VCaP (cell line): ENCODE data around the gene XPR1.

Experiments
- H3K27ac ChIP-seq: fragments of 450-650 bp; 2 replicates; pipeline ENCODE4 v1.5.1; 2017
- CTCF ChIP-seq: fragments of 450-650 bp; conservative IDR thresholded peaks from 2 replicates; pipeline ENCODE4 v1.5.1; 2017; ENCODE audit warnings: mild to moderate bottlenecking, moderate library complexity

Gene XPR1

DNA sequence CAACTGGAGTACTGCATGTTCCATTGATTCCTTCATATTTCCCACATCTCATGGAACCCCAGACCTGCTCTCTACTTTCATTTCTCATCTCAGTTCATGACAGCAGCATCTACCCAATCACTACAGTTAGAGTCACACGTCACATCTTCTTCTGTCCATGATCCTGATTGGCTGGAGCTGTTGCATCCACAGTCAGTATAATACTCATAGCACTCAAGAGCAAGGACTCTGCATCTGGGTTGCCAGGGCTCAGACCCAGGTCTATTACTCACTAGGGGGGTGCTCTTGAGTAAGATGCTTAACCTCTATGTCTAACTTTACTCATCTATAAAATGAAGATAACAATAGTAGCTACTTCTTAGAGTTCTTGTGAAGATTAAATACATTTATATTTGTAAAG lies 4.4 kb upstream of the XPR1 start:
- no peak overlapping the region for H3K27ac ChIP-seq
- TF ChIP-seq CTCF, result no peak

DNA sequence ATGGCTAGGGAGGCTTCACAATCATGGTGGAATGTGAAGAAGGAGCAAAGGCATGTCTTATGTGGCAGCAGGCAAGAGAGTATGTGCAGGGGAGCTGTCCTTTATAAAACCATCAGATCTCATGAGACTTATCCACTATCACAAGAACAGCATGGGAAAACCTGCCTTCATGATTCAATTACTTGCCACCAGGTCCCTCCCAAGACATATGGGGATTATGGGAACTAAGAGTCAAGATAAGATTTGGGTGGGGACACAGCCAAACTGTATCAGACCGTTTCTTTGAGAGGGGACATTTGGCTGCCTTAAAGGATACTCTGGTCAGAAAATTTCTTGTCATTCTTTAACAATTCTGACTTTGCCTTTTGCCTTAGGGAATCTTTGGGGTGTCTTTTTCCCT lies 3.2 kb upstream of the XPR1 start:
- no peak for TF ChIP-seq CTCF
- no peak overlapping the region for H3K27ac ChIP-seq

DNA sequence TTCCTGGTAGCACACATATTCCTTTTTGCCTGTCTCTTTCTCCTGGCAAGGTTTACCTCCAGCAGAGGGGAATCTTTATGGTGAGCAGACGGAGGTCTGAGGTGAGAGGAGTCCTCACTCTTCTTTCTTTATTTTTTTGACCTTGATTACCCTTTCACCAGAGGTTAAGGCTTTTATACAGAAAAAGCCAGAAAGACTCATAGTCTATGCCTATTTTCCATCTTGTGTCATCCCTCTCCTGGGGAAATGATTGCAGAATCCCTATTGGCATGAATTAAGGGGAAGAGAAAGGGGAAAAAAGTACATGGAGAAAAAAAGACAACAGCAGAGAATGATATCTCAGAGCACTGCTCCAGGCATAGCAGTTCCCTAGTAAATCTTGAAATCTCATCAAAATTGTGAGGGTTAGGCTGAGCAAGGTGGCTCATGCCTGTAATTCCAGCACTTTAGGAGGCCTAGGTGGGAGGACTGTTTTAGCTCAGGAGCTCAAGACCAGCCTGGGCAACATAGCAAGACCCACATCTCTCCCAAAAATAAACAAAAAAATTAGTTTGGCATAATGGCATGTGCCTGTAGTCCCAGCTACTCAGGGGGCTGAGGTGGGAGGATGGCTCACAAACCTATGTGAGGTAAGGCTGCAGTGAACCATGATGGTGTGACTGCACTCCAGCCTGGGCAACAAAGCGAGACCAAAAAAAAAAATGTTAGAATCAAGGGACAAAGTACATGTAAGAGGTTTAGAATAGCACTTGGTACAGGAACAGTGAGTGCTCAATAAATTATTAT lies 1.2 kb upstream of the XPR1 start:
- TF ChIP-seq CTCF, result no peak
- peak overlapping the region; percentile 79 for H3K27ac ChIP-seq

DNA sequence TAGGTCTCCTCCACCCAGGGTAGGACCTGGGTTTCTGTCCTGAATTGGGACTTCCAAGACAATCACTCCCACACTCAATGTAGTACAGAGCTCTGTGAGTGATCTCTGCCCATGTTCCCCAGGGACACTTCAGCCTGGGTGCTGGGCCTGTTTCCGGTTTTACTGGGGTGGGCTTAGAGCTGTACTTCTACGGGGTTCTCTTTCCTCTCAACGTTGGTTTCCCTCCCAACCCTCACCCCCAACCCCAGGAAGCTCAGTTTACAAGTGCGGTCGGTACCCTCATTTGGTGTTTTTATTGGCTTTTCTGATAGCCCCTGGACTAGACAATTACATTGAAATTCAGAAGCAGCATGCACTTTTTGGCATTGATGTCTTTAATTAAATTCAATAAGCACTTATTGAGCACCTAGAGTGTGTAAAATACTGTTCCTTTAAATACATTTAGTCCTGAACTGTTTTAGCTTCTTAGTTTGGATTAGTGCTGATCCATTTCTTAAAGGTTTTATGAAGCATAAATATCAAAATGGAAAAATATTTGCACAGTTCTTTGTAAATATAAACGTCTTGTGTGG lies 542 bp upstream of the XPR1 start:
- TF ChIP-seq CTCF, result no peak
- peak overlapping the region; percentile 79 for H3K27ac ChIP-seq

DNA sequence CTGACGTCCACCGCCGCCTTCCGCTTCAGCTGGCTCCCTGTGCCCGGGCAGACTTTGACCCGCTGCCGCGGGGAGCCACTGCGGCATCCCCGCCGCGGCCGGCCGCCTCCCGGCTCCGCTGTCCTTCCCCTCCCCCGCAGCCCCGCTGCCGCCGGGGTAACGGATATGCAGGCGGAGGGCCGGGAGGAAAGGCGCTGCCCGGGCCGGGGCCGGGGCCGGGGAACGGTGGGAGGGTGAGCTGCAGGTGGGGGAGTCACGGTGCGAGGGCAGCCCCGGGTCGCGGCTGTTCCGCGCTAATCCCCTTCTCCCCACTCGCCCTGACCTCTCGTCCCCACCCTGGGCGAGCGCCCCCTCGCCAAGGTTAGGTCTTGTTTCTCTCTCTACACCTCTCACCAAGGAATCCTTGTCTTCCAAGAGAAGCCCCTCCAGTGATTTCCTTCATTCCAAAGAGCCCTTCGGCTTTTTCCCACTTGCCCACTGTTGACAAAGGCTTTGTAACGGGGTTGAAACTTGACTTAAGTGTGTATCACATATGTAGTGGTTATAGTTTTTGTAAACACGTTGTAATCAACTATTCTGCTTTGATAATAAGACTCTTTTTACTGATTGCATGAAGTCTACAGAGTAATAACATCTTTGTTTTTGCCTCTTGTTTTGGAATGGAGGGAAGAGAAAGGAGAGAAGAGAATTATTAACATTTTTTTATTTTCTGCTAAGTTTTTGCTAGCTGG lies 669 bp downstream of the XPR1 start:
- H3K27ac ChIP-seq, result peak overlapping the region; percentile 79
- TF ChIP-seq CTCF, result peak; percentile 16

DNA sequence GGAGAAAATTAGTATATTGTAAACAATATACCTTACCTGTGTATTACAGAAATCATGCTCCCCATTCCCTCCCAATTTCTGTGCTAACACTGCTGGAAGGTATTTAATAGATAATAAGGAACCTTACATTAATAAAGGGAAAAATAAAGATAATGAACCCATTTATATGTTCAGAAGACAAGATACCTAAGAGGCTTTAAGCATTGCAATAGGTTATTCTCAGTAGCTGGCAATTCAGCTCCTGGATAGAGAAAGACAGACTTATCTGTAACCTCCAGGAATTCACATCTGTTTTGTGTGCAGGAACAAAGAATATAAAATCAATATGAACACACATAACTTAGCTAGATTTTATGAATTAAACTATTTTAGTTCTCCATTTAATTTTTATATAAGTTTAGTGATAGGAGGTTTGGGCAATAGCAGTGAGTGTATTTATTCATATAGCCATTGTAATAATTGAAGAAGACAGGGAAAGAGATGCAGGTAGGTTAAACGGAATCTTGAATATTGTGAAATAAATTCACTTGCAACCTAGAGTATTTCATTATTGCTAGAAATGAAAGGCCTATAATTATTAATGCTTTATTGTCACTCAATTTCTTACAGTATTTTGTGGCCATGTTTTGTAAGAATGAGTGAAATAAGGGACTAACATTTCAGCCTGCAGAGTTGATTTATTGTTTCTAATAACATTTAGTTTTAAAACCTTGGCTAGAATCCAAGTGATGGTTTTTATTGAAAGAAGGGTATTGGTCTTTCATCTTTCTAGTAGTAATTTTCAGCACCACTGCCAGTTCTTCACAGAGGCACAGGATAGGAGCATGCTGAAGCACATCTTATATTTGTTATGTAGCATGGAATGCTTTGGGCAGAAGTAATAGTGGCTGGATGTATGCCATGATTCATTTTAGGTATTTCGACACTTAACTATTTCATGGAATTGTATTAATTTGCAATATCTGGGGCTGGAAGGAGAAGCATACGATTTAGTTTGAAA lies 1.5 kb downstream of the XPR1 start:
- peak overlapping the region; percentile 79 for H3K27ac ChIP-seq

More for the DNA sequence above, 1.5 kb downstream of the XPR1 start:
- TF ChIP-seq CTCF, result no peak
